GM12878 (cell line): ENCODE measurements around the gene FKRP. TPM values are rescaled to one million over a fixed set of nuclear protein-coding genes. Genes with fewer than 3 reads are reported as not detected.
"Not testable (repeated sequence)": the region's sequence is repeated elsewhere in the genome, so short reads cannot be mapped to it uniquely, and the experiment has no call there.

ENCODE experiments used
- ATAC-seq: fragments of 200-7000 bp; cut with Tn5 transposase; 3 replicates; pipeline ENCODE4 v1.9.1; 2020; ENCODE audit warnings: mild to moderate bottlenecking, moderate library complexity
- BruUV-seq: library from RNA; stranded (reverse); fragments of 400-500 nt; replicated peaks from 2 replicates; lab custom pipeline; 2021; lab: Mats Ljungman, UMichigan
- CTCF ChIA-PET: fragments of 300-600 bp; sonication (Branson Sonifier 250); formaldehyde crosslinking; extraction: SDS; loops from one replicate; lab custom pipeline; 2021; ENCODE audit warnings: inconsistent platforms; lab: Yijun Ruan, JAX
- POLR2A ChIA-PET: fragments of 350-600 bp; formaldehyde crosslinking; extraction: SDS; loops from one replicate; lab custom pipeline; 2021; ENCODE audit warnings: inconsistent platforms; lab: Charles Lee
- RAD21 ChIA-PET: fragments of 300-600 bp; sonication (Branson Sonifier 250); formaldehyde crosslinking; loops from one replicate; lab custom pipeline; 2023; ENCODE audit warnings: antibody characterized with exemption; ENCODE audit not compliant: unreplicated experiment; lab: Charles Lee
- SMC1A ChIA-PET: fragments of 300-600 bp; sonication (Branson Sonifier 250); formaldehyde crosslinking; loops from one replicate; lab custom pipeline; 2023; ENCODE audit not compliant: unreplicated experiment, uncharacterized antibody; lab: Charles Lee
- DNase-seq: peaks from one replicate; pipeline ENCODE4 v3.0.0-alpha.2; 2011; ENCODE audit warnings: low read depth, low spot score
- FAIRE-seq: peaks from 3 replicates; lab custom pipeline; 2011; peaks lifted over from hg19 to GRCh38; lab: Jason Lieb, UNC
- H2AFZ ChIP-seq: 2 replicates; pipeline ENCODE4 v1.6.0; 2011; ENCODE audit warnings: low read depth, low read length, control low read depth; ENCODE audit not compliant: control insufficient read depth
- H3K27ac ChIP-seq: 2 replicates; pipeline ENCODE4 v1.5.1; 2011; ENCODE audit warnings: control low read depth; ENCODE audit not compliant: control insufficient read depth, insufficient read depth
- H3K27me3 ChIP-seq, 2 experiments: replicated peaks in 1 of 2; 2 replicates each; pipeline versions ENCODE4 v1.6.0 to v1.6.1; 2011; ENCODE audit warnings: low read length in 1 of 2; ENCODE audit not compliant: control insufficient read depth in 2 of 2, insufficient read depth in 2 of 2
- H3K36me3 ChIP-seq, 2 experiments: 2 replicates each; pipeline ENCODE4 v1.5.1; 2011; ENCODE audit warnings: low read length in 1 of 2; ENCODE audit not compliant: control insufficient read depth in 2 of 2, insufficient read depth in 2 of 2
- H3K4me1 ChIP-seq: 2 replicates; pipeline ENCODE4 v1.6.1; 2011; ENCODE audit warnings: mild to moderate bottlenecking, low read length, moderate library complexity, mixed read lengths; ENCODE audit not compliant: control insufficient read depth, insufficient read depth
- H3K4me2 ChIP-seq: 2 replicates; pipeline ENCODE4 v1.6.0; 2011; ENCODE audit warnings: control low read depth; ENCODE audit not compliant: control insufficient read depth, insufficient read depth
- H3K4me3 ChIP-seq: fragments of 200-600 bp; sonication (generic); 2 replicates; pipeline ENCODE4 v1.5.1; 2016
- H3K79me2 ChIP-seq: 2 replicates; pipeline ENCODE4 v1.6.0; 2011; ENCODE audit warnings: low read length; ENCODE audit not compliant: control insufficient read depth, insufficient read depth
- H3K9ac ChIP-seq: 2 replicates; pipeline ENCODE4 v1.8.0; 2011; ENCODE audit warnings: low read length, control low read depth, mixed read lengths; ENCODE audit not compliant: control insufficient read depth, insufficient read depth
- H3K9me3 ChIP-seq: replicated peaks from 3 replicates; pipeline ENCODE4 v1.5.1; 2011; ENCODE audit warnings: mild to moderate bottlenecking, low read length; ENCODE audit not compliant: control insufficient read depth, insufficient read depth
- H4K20me1 ChIP-seq: 2 replicates; pipeline ENCODE4 v1.6.0; 2011; ENCODE audit not compliant: control insufficient read depth, insufficient read depth
- BHLHE40 ChIP-seq, 2 experiments: fragments of 450-650 bp in 1 of 2; IDR thresholded peaks; 2 replicates each; pipeline ENCODE4 v1.6.1; 2011 to 2017; ENCODE audit warnings: low read depth in 2 of 2, borderline replicate concordance in 1 of 2, improper control_type of control experiment in 1 of 2, low read length in 1 of 2, mild to moderate bottlenecking in 1 of 2
- WGBS: methylation state at CpG from one replicate; pipeline ENCODE4 v1.1.6; 2016; ENCODE audit warnings: low lambda C conversion rate; ENCODE audit not compliant: insufficient replicate concordance, insufficient coverage; ENCODE audit errors: missing lambda C conversion rate; 5-methylcytosine and 5-hydroxymethylcytosine counted together
- in situ Hi-C: fragments of 300-500 bp; cut with MboI; formaldehyde crosslinking; loops from 9 replicates; pipeline ENCODE4 v1.14.3; 2018; ENCODE audit warnings: mixed read lengths
- intact Hi-C: fragments of 100-400 bp; cut with micrococcal nuclease; formaldehyde crosslinking; loops from one replicate; pipeline ENCODE4 v1.14.2; 2022; ENCODE audit not compliant: unreplicated experiment
- polyA plus RNA-seq, 11 experiments: library from polyadenylated mRNA; depleted of rRNA in 4 of 11; unstranded in 6 of 11; stranded (reverse) in 5 of 11; fragments of >200 nt; fragmentation: Nextera tagmentation in 4 of 11; fragmentation: Illumina TruSeq in 1 of 11; extraction: Ambion mirVana in 4 of 11; extraction: Trizol in 1 of 11; gene quantifications; 1 replicate in 1 of 11; 2 replicates in 10 of 11; pipeline versions ENCODE4 v1.2.1 to v1.2.3, GENCODE V29; 2011 to 2016; ENCODE audit warnings: inconsistent platforms in 2 of 11, missing spikeins in 2 of 11, low read depth in 1 of 11
- total RNA-seq, 4 experiments: library from RNA; depleted of rRNA in 3 of 4; stranded (reverse); fragments of >200 nt in 3 of 4; fragmentation: Illumina TruSeq in 1 of 4; extraction: Trizol in 1 of 4; gene quantifications; 2 replicates each; pipeline versions ENCODE4 v1.2.1 to v1.2.3, GENCODE V29; 2013 to 2021

Gene FKRP
- total and polyA plus RNA-seq, 10 of the 15 experiments (the other 5 are each of a cell fraction or from before 2014, with no cell fraction given): 1.3 to 14.1 (median 7.8) TPM

- TF ChIP-seq BHLHE40 (IDR thresholded peaks at IDR 0.05; ENCODE audit: borderline replicate concordance in 1 of 2, low read depth in 2 of 2, low read length in 1 of 2): no peak
Observed at GRCh38 chr19:46766569-46767317, 20.9 kb downstream of the FKRP start (continued).

GRCh38 chr19:46768746-46769145, 22.9 kb downstream of the FKRP start:
- H3K4me3 ChIP-seq, BruUV-seq, H4K20me1 ChIP-seq, H3K36me3 ChIP-seq, DNase-seq, POLR2A ChIA-PET, RAD21 ChIA-PET, intact Hi-C loops, H3K27me3 ChIP-seq, H3K4me1 ChIP-seq, ATAC-seq, H3K9me3 ChIP-seq, H3K79me2 ChIP-seq, H3K9ac ChIP-seq, FAIRE-seq, H3K27ac ChIP-seq, H2AFZ ChIP-seq, in situ Hi-C loops, H3K4me2 ChIP-seq: not testable (repeated sequence)
- WGBS: 44% methylated on average over 4 of the region's 4 CpGs
- SMC1A ChIA-PET: interaction anchor here (1.1 kb wide), 1 partner anchor 40 kb away, joined by 3 read pairs; no protein-coding TSS in a partner anchor
- CTCF ChIA-PET: interaction anchor here (0.7 to 4.7 kb wide), 8 partner anchors 10 to 203 kb away, joined by 3 to 33 read pairs (median 5); no protein-coding TSS in a partner anchor
